ENCODE measurements around the gene ZFP14. TPM values are rescaled to one million over a fixed set of nuclear protein-coding genes. Genes with fewer than 3 reads are reported as not detected.

ZFP14 gene
- total RNA-seq, 2 donors from 2014 or later, result 3.4 to 5.0 TPM

GRCh38 chr19:36401475-36401874 is 22.5 kb upstream of the ZFP14 start:
- Histone ChIP-seq H3K36me3 (peaks cover 3% of the 10 kb centered on the region), H3K27ac (no peak overlapping the region), H3K4me3 (no peak overlapping the region), H3K4me1 (no peaks in the 10 kb centered on the region), H3K9me3 (no peaks in the 10 kb centered on the region), H3K9ac (ENCODE audit: low read depth in 2 of 2, low read length in 2 of 2) (no peak overlapping the region), H3K27me3 (no peaks in the 10 kb centered on the region)
- DNase-seq, result no peak
- TF ChIP-seq CTCF (IDR thresholded peaks at IDR 0.05), result no peak
- intact Hi-C loops (cut with DNase I), result no loop called here

GRCh38 chr19:36398571-36398970 is 19.6 kb upstream of the ZFP14 start:
- Histone ChIP-seq H3K9me3 (peaks cover 10% of the 10 kb centered on the region), H3K27me3 (no peaks in the 10 kb centered on the region), H3K4me3 (no peak overlapping the region), H3K9ac (ENCODE audit: low read depth in 2 of 2, low read length in 2 of 2) (no peak overlapping the region), H3K36me3 (peaks cover 3% of the 10 kb centered on the region), H3K27ac (no peak overlapping the region), H3K4me1 (no peaks in the 10 kb centered on the region)
- intact Hi-C loops (cut with DNase I), result no loop called here
- TF ChIP-seq CTCF (IDR thresholded peaks at IDR 0.05), result no peak
- no peak for DNase-seq

GRCh38 chr19:36392916-36393673 is 14.1 kb upstream of the ZFP14 start:
- no peaks in the 10 kb centered on the region for H3K4me1 ChIP-seq
- H3K9ac ChIP-seq (ENCODE audit: low read depth in 2 of 2, low read length in 2 of 2), result no peak overlapping the region
- H3K9me3 ChIP-seq, result peaks cover 17% of the 10 kb centered on the region
- TF ChIP-seq CTCF (IDR thresholded peaks at IDR 0.05), result no peak
- DNase-seq, result no peak
- H3K27me3 ChIP-seq, result no peaks in the 10 kb centered on the region
- no peak overlapping the region for H3K27ac ChIP-seq
- H3K4me3 ChIP-seq, result no peak overlapping the region
- intact Hi-C loops (cut with DNase I), result no loop called here
- no peaks in the 10 kb centered on the region for H3K36me3 ChIP-seq

GRCh38 chr19:36379510-36379819 is 464 bp upstream of the ZFP14 start:
- H3K36me3 ChIP-seq, result no peaks in the 10 kb centered on the region
- H3K4me1 ChIP-seq, result peaks cover 5% of the 10 kb centered on the region
- DNase-seq, result no peak
- peak overlapping the region in 1 of 2 donors; percentile 42 for H3K9ac ChIP-seq (ENCODE audit: low read depth in 2 of 2, low read length in 2 of 2)
- H3K27me3 ChIP-seq, result no peaks in the 10 kb centered on the region
- intact Hi-C loops (cut with DNase I), result no loop called here
- H3K9me3 ChIP-seq, result no peaks in the 10 kb centered on the region
- peak overlapping the region; percentile 75 for H3K4me3 ChIP-seq
- H3K27ac ChIP-seq, result peak overlapping the region; percentile 88
- no peak for TF ChIP-seq CTCF (IDR thresholded peaks at IDR 0.05)

- Histone ChIP-seq H3K4me1 (peaks cover 5% of the 10 kb centered on the region), H3K27ac (no peak overlapping the region), H3K4me3 (no peak overlapping the region), H3K9me3 (no peaks in the 10 kb centered on the region), H3K36me3 (no peaks in the 10 kb centered on the region), H3K9ac (ENCODE audit: low read depth in 2 of 2, low read length in 2 of 2) (no peak overlapping the region), H3K27me3 (no peaks in the 10 kb centered on the region)
- DNase-seq, result no peak
- no peak for TF ChIP-seq CTCF (IDR thresholded peaks at IDR 0.05)
- intact Hi-C loops (cut with DNase I), result no loop called here
Measured at GRCh38 chr19:36377541-36378178, 1.3 kb downstream of the ZFP14 start.

Measured in colonic mucosa (tissue), 4 donors.